Measurements from ENCODE around the gene DUSP19. TPM values are rescaled to one million over a fixed set of nuclear protein-coding genes. Genes with fewer than 3 reads are reported as not detected.

The DUSP19 gene
- total and polyA plus RNA-seq, 2 of the 13 experiments (the other 11 are each of a cell fraction or from before 2014, with no cell fraction given): 1.3 to 1.9 TPM

DNA sequence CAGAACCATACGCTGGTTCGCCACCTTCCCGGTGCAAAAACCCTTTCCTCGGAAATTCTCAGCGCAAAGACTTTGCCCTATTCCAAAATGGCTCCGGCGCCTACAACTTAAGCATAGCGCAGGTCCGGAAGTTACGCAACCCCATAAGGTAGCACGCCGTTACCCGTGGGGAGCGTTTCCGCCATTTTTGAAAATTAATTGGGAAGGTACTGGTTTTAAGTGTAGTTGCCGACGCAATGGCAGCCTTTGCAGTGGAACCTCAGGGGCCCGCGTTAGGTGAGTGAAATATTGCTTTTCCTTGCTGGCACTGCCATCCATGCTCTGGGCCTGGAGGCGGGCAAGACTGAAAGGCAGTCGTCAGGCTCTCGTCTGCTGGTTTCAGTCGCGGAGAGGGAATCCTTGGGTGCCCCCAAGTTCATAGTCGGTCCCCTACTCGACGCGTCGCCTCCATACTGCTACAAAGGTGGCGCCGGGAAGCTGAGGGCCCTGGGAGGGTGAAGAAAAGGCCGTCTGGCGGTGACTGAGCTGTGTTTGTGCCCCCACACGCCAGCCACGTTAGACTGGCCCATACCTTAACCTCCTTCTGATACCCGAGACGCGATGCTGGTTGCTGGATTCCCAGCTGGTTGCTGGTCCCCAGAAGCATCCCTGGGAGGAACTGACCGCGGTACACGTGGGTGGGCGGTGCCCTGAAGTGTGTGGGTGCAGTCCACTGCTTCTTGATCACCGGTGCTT lies 45.8 kb downstream of the DUSP19 start, which contains the start of gene NUP35 (continued):
- TF ChIP-seq KLF16 (CRISPR knock-in tag; IDR thresholded peaks at IDR 0.05): peak; percentile 78 to 94; a peak in 3 of 4 replicates
- TF ChIP-seq, protein P1, sequence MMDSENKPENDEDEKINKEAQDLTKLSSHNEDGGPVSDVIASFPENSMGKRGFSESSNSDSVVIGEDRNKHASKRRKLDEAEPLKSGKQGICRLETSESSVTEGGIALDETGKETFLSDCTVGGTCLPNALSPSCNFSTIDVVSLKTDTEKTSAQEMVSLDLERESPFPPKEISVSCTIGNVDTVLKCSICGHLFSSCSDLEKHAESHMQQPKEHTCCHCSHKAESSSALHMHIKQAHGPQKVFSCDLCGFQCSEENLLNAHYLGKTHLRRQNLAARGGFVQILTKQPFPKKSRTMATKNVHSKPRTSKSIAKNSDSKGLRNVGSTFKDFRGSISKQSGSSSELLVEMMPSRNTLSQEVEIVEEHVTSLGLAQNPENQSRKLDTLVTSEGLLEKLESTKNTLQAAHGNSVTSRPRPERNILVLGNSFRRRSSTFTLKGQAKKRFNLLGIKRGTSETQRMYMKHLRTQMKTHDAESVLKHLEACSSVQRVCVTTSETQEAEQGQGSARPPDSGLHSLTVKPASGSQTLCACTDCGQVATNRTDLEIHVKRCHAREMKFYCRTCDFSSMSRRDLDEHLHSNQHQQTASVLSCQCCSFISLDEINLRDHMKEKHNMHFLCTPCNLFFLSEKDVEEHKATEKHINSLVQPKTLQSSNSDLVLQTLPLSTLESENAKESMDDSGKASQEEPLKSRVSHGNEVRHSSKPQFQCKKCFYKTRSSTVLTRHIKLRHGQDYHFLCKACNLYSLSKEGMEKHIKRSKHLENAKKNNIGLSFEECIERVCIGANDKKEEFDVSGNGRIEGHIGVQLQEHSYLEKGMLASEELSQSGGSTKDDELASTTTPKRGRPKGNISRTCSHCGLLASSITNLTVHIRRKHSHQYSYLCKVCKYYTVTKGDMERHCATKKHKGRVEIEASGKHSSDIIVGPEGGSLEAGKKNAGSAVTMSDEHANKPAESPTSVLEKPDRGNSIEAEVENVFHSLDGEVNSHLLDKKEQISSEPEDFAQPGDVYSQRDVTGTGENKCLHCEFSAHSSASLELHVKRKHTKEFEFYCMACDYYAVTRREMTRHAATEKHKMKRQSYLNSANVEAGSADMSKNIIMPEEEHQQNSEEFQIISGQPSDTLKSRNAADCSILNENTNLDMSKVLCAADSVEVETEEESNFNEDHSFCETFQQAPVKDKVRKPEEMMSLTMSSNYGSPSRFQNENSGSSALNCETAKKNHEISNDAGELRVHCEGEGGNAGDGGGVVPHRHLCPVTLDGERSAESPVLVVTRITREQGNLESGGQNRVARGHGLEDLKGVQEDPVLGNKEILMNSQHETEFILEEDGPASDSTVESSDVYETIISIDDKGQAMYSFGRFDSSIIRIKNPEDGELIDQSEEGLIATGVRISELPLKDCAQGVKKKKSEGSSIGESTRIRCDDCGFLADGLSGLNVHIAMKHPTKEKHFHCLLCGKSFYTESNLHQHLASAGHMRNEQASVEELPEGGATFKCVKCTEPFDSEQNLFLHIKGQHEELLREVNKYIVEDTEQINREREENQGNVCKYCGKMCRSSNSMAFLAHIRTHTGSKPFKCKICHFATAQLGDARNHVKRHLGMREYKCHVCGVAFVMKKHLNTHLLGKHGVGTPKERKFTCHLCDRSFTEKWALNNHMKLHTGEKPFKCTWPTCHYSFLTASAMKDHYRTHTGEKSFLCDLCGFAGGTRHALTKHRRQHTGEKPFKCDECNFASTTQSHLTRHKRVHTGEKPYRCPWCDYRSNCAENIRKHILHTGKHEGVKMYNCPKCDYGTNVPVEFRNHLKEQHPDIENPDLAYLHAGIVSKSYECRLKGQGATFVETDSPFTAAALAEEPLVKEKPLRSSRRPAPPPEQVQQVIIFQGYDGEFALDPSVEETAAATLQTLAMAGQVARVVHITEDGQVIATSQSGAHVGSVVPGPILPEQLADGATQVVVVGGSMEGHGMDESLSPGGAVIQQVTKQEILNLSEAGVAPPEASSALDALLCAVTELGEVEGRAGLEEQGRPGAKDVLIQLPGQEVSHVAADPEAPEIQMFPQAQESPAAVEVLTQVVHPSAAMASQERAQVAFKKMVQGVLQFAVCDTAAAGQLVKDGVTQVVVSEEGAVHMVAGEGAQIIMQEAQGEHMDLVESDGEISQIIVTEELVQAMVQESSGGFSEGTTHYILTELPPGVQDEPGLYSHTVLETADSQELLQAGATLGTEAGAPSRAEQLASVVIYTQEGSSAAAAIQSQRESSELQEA (CRISPR knock-in tag; IDR thresholded peaks at IDR 0.05; ENCODE audit: not compliant biosample characterization): peak; percentile 66
- peak; percentile 83 for TF ChIP-seq KLF13 (CRISPR knock-in tag; IDR thresholded peaks at IDR 0.05)
- TF ChIP-seq ZNF775 (CRISPR knock-in tag; IDR thresholded peaks at IDR 0.05; ENCODE audit: borderline replicate concordance): peak; percentile 89; the same call in 1 of the 2 replicates
- TF ChIP-seq ZKSCAN5 (CRISPR knock-in tag; IDR thresholded peaks at IDR 0.05): no peak
- TF ChIP-seq ZNF143 (CRISPR knock-in tag; IDR thresholded peaks at IDR 0.05): peak; percentile 79
- peak; percentile 97 for TF ChIP-seq PRMT3 (CRISPR knock-in tag; IDR thresholded peaks at IDR 0.05; ENCODE audit: borderline replicate concordance, low read depth)
- TF ChIP-seq MEIS1 (CRISPR knock-in tag; IDR thresholded peaks at IDR 0.05; ENCODE audit: borderline replicate concordance): no peak
- no peak for TF ChIP-seq NAIF1 (CRISPR knock-in tag; IDR thresholded peaks at IDR 0.05; ENCODE audit: borderline replicate concordance)
- TF ChIP-seq FOXP1 (IDR thresholded peaks at IDR 0.05): no peak
- TF ChIP-seq FOXP1 (CRISPR knock-in tag; IDR thresholded peaks at IDR 0.05): no peak; the same call in 1 of the 2 replicates
- TF ChIP-seq ZNF124 (CRISPR knock-in tag; IDR thresholded peaks at IDR 0.05): peak; percentile 54; the same call in 1 of the 2 replicates
- TF ChIP-seq BRD4 (CRISPR knock-in tag; IDR thresholded peaks at IDR 0.05): peak; percentile 25; the same call in 1 of the 2 replicates
- peak; percentile 85; the same call in 1 of the 2 replicates for TF ChIP-seq TOPORS (CRISPR knock-in tag; IDR thresholded peaks at IDR 0.05)
- TF ChIP-seq BCL6 (CRISPR knock-in tag; IDR thresholded peaks at IDR 0.05): peak; percentile 56
- TF ChIP-seq, protein P2, sequence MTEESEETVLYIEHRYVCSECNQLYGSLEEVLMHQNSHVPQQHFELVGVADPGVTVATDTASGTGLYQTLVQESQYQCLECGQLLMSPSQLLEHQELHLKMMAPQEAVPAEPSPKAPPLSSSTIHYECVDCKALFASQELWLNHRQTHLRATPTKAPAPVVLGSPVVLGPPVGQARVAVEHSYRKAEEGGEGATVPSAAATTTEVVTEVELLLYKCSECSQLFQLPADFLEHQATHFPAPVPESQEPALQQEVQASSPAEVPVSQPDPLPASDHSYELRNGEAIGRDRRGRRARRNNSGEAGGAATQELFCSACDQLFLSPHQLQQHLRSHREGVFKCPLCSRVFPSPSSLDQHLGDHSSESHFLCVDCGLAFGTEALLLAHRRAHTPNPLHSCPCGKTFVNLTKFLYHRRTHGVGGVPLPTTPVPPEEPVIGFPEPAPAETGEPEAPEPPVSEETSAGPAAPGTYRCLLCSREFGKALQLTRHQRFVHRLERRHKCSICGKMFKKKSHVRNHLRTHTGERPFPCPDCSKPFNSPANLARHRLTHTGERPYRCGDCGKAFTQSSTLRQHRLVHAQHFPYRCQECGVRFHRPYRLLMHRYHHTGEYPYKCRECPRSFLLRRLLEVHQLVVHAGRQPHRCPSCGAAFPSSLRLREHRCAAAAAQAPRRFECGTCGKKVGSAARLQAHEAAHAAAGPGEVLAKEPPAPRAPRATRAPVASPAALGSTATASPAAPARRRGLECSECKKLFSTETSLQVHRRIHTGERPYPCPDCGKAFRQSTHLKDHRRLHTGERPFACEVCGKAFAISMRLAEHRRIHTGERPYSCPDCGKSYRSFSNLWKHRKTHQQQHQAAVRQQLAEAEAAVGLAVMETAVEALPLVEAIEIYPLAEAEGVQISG (CRISPR knock-in tag; IDR thresholded peaks at IDR 0.05): peak; percentile 92
- TF ChIP-seq, protein P3, sequence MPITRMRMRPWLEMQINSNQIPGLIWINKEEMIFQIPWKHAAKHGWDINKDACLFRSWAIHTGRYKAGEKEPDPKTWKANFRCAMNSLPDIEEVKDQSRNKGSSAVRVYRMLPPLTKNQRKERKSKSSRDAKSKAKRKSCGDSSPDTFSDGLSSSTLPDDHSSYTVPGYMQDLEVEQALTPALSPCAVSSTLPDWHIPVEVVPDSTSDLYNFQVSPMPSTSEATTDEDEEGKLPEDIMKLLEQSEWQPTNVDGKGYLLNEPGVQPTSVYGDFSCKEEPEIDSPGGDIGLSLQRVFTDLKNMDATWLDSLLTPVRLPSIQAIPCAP (CRISPR knock-in tag; IDR thresholded peaks at IDR 0.05; ENCODE audit: low read depth): no peak; the same call in 1 of the 2 replicates
- TF ChIP-seq ZNF672 (CRISPR knock-in tag; IDR thresholded peaks at IDR 0.05): no peak
